Measurements from ENCODE around the gene DEDD2.

DEDD2 gene

GRCh38 chr19:42168206-42168605 lies 49.3 kb downstream of the DEDD2 start:
- ATAC-seq (ENCODE audit: insufficient read depth, low read depth) (no peak), DNase-seq (no peak)
- H2AFZ ChIP-seq (ENCODE audit: low read depth, low read length) = no peak overlapping the region
- H3K9me3 ChIP-seq (ENCODE audit: insufficient read depth, low read length, severe bottlenecking) = no peaks in the 10 kb centered on the region
- TF ChIP-seq EZH2 (IDR thresholded peaks at IDR 0.05; ENCODE audit: borderline replicate concordance, low read depth, low read length, severe bottlenecking) (no peak), CTCF (IDR thresholded peaks at IDR 0.05; ENCODE audit: borderline replicate concordance, extremely low read depth, low read length, poor library complexity, severe bottlenecking) (no peak)
- H3K4me3 ChIP-seq (ENCODE audit: low read depth in 1 of 2, low read length in 2 of 2) = no peak overlapping the region
- no peak overlapping the region for H3K9ac ChIP-seq (ENCODE audit: low read depth, low read length)
- no peaks in the 10 kb centered on the region for H3K36me3 ChIP-seq (ENCODE audit: insufficient read depth, low read length)
- no peaks in the 10 kb centered on the region for H3K4me1 ChIP-seq (ENCODE audit: insufficient read depth, low read length)
- peaks cover 22% of the 10 kb centered on the region for H3K27me3 ChIP-seq (ENCODE audit: insufficient read depth, low read length, poor library complexity)
- H4K20me1 ChIP-seq (ENCODE audit: insufficient read depth, low read length) = no peaks in the 10 kb centered on the region
- no peak overlapping the region for H3K27ac ChIP-seq (ENCODE audit: low read length)
- H3K4me2 ChIP-seq (ENCODE audit: insufficient read depth, low read length) = no peak overlapping the region
- no peaks in the 10 kb centered on the region for H3K79me2 ChIP-seq (ENCODE audit: insufficient read depth, low read length)

- H3K4me1 ChIP-seq (ENCODE audit: insufficient read depth, low read length) = no peaks in the 10 kb centered on the region
- H4K20me1 ChIP-seq (ENCODE audit: insufficient read depth, low read length) = 0 out of 2 replicates have a peak, but pooled peaks cover 3% of the 10 kb centered on the region
- no peaks in the 10 kb centered on the region for H3K9me3 ChIP-seq (ENCODE audit: insufficient read depth, low read length, severe bottlenecking)
- no peak overlapping the region for H3K27ac ChIP-seq (ENCODE audit: low read length)
- TF ChIP-seq EZH2 (IDR thresholded peaks at IDR 0.05; ENCODE audit: borderline replicate concordance, low read depth, low read length, severe bottlenecking) (no peak), CTCF (IDR thresholded peaks at IDR 0.05; ENCODE audit: borderline replicate concordance, extremely low read depth, low read length, poor library complexity, severe bottlenecking) (no peak)
- no peaks in the 10 kb centered on the region for H3K36me3 ChIP-seq (ENCODE audit: insufficient read depth, low read length)
- H3K4me2 ChIP-seq (ENCODE audit: insufficient read depth, low read length) = no peak overlapping the region
- no peaks in the 10 kb centered on the region for H3K79me2 ChIP-seq (ENCODE audit: insufficient read depth, low read length)
- DNase-seq (no peak), ATAC-seq (ENCODE audit: insufficient read depth, low read depth) (no peak)
- H3K27me3 ChIP-seq (ENCODE audit: insufficient read depth, low read length, poor library complexity) = peaks cover 24% of the 10 kb centered on the region
- no peak overlapping the region for H3K9ac ChIP-seq (ENCODE audit: low read depth, low read length)
- no peak overlapping the region for H3K4me3 ChIP-seq (ENCODE audit: low read depth in 1 of 2, low read length in 2 of 2)
- no peak overlapping the region for H2AFZ ChIP-seq (ENCODE audit: low read depth, low read length)
Measured at GRCh38 chr19:42166316-42166715, 51.2 kb downstream of the DEDD2 start.

- H3K27me3 ChIP-seq (ENCODE audit: insufficient read depth, low read length, poor library complexity) = peaks cover 30% of the 10 kb centered on the region
- H2AFZ ChIP-seq (ENCODE audit: low read depth, low read length) = no peak overlapping the region
- no peaks in the 10 kb centered on the region for H3K36me3 ChIP-seq (ENCODE audit: insufficient read depth, low read length)
- no peak overlapping the region for H3K9ac ChIP-seq (ENCODE audit: low read depth, low read length)
- TF ChIP-seq CTCF (IDR thresholded peaks at IDR 0.05; ENCODE audit: borderline replicate concordance, extremely low read depth, low read length, poor library complexity, severe bottlenecking) = no peak
- no peak for TF ChIP-seq EZH2 (IDR thresholded peaks at IDR 0.05; ENCODE audit: borderline replicate concordance, low read depth, low read length, severe bottlenecking)
- no peaks in the 10 kb centered on the region for H3K9me3 ChIP-seq (ENCODE audit: insufficient read depth, low read length, severe bottlenecking)
- H3K79me2 ChIP-seq (ENCODE audit: insufficient read depth, low read length) = no peaks in the 10 kb centered on the region
- H3K4me1 ChIP-seq (ENCODE audit: insufficient read depth, low read length) = no peaks in the 10 kb centered on the region
- no peak overlapping the region for H3K4me3 ChIP-seq (ENCODE audit: low read depth in 1 of 2, low read length in 2 of 2)
- DNase-seq (no peak), ATAC-seq (ENCODE audit: insufficient read depth, low read depth) (no peak)
- no peak overlapping the region for H3K4me2 ChIP-seq (ENCODE audit: insufficient read depth, low read length)
- H4K20me1 ChIP-seq (ENCODE audit: insufficient read depth, low read length) = 0 out of 2 replicates have a peak, but pooled peaks cover 3% of the 10 kb centered on the region
- no peak overlapping the region for H3K27ac ChIP-seq (ENCODE audit: low read length)
Measured at GRCh38 chr19:42165146-42165545, 52.3 kb downstream of the DEDD2 start.

Data from DND-41 (cell line).